Liver (tissue), 9 donors: ENCODE data around the gene SEZ6. TPM values are rescaled to one million over a fixed set of nuclear protein-coding genes. Genes with fewer than 3 reads are reported as not detected.

Experiments used
- DNase-seq: peaks from one replicate; pipeline ENCODE4 v3.0.0-alpha.2; 2017; ENCODE audit warnings: low spot score
- H3K27ac ChIP-seq, 2 donors: one replicate each; pipeline ENCODE4 v1.7.0; 2013; ENCODE audit warnings: inconsistent platforms in 2 of 2, low read length in 2 of 2, control low read depth in 1 of 2, low read depth in 1 of 2, mild to moderate bottlenecking in 1 of 2
- H3K27me3 ChIP-seq, 4 donors: one replicate each; pipeline versions ENCODE4 v1.6.1 to v1.7.0; 2013; ENCODE audit warnings: low read length in 3 of 4, inconsistent platforms in 1 of 4, mild to moderate bottlenecking in 1 of 4, moderate library complexity in 1 of 4; ENCODE audit not compliant: control insufficient read depth in 4 of 4, insufficient read depth in 4 of 4
- H3K36me3 ChIP-seq, 4 donors: one replicate each; pipeline versions ENCODE4 v1.6.1 to v1.7.0; 2013; ENCODE audit warnings: low read length in 3 of 4, mild to moderate bottlenecking in 3 of 4, low read depth in 1 of 4, moderate library complexity in 1 of 4; ENCODE audit not compliant: control insufficient read depth in 4 of 4, insufficient read depth in 3 of 4
- H3K4me1 ChIP-seq, 4 donors: one replicate each; pipeline versions ENCODE4 v1.6.1 to v1.7.0; 2013; ENCODE audit warnings: low read length in 3 of 4, mild to moderate bottlenecking in 3 of 4, moderate library complexity in 1 of 4; ENCODE audit not compliant: control insufficient read depth in 4 of 4, insufficient read depth in 4 of 4
- H3K4me3 ChIP-seq, 3 donors: one replicate each; pipeline versions ENCODE4 v1.6.1 to v1.7.0; 2013; ENCODE audit warnings: low read length in 3 of 3, control low read depth in 1 of 3, low read depth in 1 of 3, mild to moderate bottlenecking in 1 of 3
- H3K9ac ChIP-seq, 2 donors: one replicate each; pipeline ENCODE4 v1.7.0; 2013; ENCODE audit warnings: low read length in 2 of 2, mild to moderate bottlenecking in 2 of 2, moderate library complexity in 2 of 2, control low read depth in 1 of 2, low read depth in 1 of 2
- H3K9me3 ChIP-seq, 4 donors: one replicate each; pipeline versions ENCODE4 v1.6.1 to v1.7.0; 2013; ENCODE audit warnings: low read length in 3 of 4; ENCODE audit not compliant: control insufficient read depth in 4 of 4
- EGR1 ChIP-seq, 2 donors: IDR thresholded peaks; 2 replicates each; pipeline ENCODE4 v1.6.1; 2016 to 2018; ENCODE audit warnings: antibody characterized with exemption in 2 of 2, low read depth in 2 of 2
- FOXA1 ChIP-seq: IDR thresholded peaks from 2 replicates; pipeline ENCODE4 v1.6.1; 2016; ENCODE audit warnings: antibody characterized with exemption
- FOXA2 ChIP-seq: IDR thresholded peaks from 2 replicates; pipeline ENCODE4 v1.6.1; 2016; ENCODE audit warnings: antibody characterized with exemption
- GABPA ChIP-seq, 2 donors: IDR thresholded peaks in 1 of 2; conservative IDR thresholded peaks in 1 of 2; 2 replicates each; pipeline ENCODE4 v1.6.1; 2016; ENCODE audit warnings: antibody characterized with exemption in 2 of 2, mild to moderate bottlenecking in 1 of 2, moderate library complexity in 1 of 2
- HNF4A ChIP-seq, 2 donors: conservative IDR thresholded peaks; 2 replicates each; pipeline ENCODE4 v1.6.1; 2016; ENCODE audit warnings: antibody characterized with exemption in 2 of 2, mild to moderate bottlenecking in 2 of 2
- HNF4G ChIP-seq: IDR thresholded peaks from 2 replicates; pipeline ENCODE4 v1.6.1; 2016; ENCODE audit warnings: antibody characterized with exemption
- JUND ChIP-seq, 2 donors: IDR thresholded peaks; 2 replicates each; pipeline ENCODE4 v1.6.1; 2016; ENCODE audit warnings: antibody characterized with exemption in 2 of 2
- NR2F2 ChIP-seq: IDR thresholded peaks from 2 replicates; pipeline ENCODE4 v1.6.1; 2016; ENCODE audit warnings: antibody characterized with exemption
- RAD21 ChIP-seq, 2 donors: IDR thresholded peaks; 2 replicates each; pipeline ENCODE4 v1.6.1; 2016; ENCODE audit warnings: antibody characterized with exemption in 2 of 2, mild to moderate bottlenecking in 2 of 2
- RXRA ChIP-seq, 2 donors: IDR thresholded peaks; 2 replicates each; pipeline ENCODE4 v1.6.1; 2017 to 2018; ENCODE audit warnings: antibody characterized with exemption in 2 of 2, mild to moderate bottlenecking in 1 of 2
- SP1 ChIP-seq: IDR thresholded peaks from 2 replicates; pipeline ENCODE4 v1.6.1; 2018; ENCODE audit warnings: antibody characterized with exemption, mild to moderate bottlenecking
- TAF1 ChIP-seq: conservative IDR thresholded peaks from 2 replicates; pipeline ENCODE4 v1.6.1; 2016; ENCODE audit warnings: antibody characterized with exemption, mild to moderate bottlenecking
- YY1 ChIP-seq: IDR thresholded peaks from 2 replicates; pipeline ENCODE4 v1.6.1; 2016; ENCODE audit warnings: antibody characterized with exemption, mild to moderate bottlenecking
- WGBS: extraction: QIAGEN DNeasy Blood & Tissue Kit; methylation state at CpG from one replicate; pipeline ENCODE4 v1.1.7; 2013; 5-methylcytosine and 5-hydroxymethylcytosine counted together
- polyA plus RNA-seq, 2 donors: library from polyadenylated mRNA; stranded (reverse) in 1 of 2; unstranded in 1 of 2; fragments of 200-250 nt in 1 of 2; fragments of >200 nt in 1 of 2; fragmentation: Nextera tagmentation in 1 of 2; extraction: Ambion mirVana in 1 of 2; gene quantifications; one replicate each; pipeline versions ENCODE4 v1.2.1 to v1.2.3, GENCODE V29; 2013 to 2015
- total RNA-seq, 2 donors: library from RNA; depleted of rRNA; stranded (reverse); fragments of >200 nt; gene quantifications; one replicate each; pipeline ENCODE4 v1.2.3, GENCODE V29; 2014
- TF ChIP-seq, protein P1 (sequence below): IDR thresholded peaks from 2 replicates; pipeline ENCODE4 v1.6.1; 2016; ENCODE audit warnings: antibody characterized with exemption
- TF ChIP-seq, protein P2 (sequence below): IDR thresholded peaks from 2 replicates; pipeline ENCODE4 v1.6.1; 2016; ENCODE audit warnings: antibody characterized with exemption
- TF ChIP-seq, protein P3 (sequence below): fragments of 150-350 bp; IDR thresholded peaks from 2 replicates; pipeline ENCODE4 v1.5.1; 2017; ENCODE audit warnings: improper control_type of control experiment, low read depth, low read length; ENCODE audit not compliant: missing input control
- TF ChIP-seq, protein P4 (sequence below): IDR thresholded peaks from 2 replicates; pipeline ENCODE4 v1.6.1; 2016; ENCODE audit warnings: antibody characterized with exemption
- TF ChIP-seq, protein P5 (sequence below): IDR thresholded peaks from 2 replicates; pipeline ENCODE4 v1.6.1; 2016; ENCODE audit warnings: antibody characterized with exemption, mild to moderate bottlenecking
- donor health status: healthy.
- donor health status: healthy.
- donor health status: healthy.
- donor health status: healthy.
- donor health status: healthy.

SEZ6 gene
- total and polyA plus RNA-seq, 4 donors, result 0.39 TPM; not detected in 3

DNA sequence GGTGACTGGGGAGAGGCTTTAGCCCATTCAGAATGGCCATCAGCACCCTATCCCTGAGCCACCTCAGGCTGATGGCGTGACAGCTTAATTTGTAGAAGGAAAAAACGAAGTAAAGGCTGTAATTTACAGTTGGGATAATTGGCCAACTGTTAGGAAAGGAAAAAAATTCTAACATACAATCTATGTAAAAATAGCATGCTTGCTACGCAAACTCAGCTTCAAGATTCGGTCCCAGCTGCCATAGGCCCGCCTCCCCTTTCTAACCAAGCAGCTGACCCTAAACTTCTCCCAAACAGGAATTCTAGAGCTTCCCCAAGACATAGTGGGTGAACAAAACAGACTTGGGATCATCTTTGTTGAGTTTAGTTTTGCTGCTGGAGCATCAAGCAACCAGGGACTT lies 4.9 kb downstream of the SEZ6 start:
- H3K27me3 ChIP-seq, result peaks cover 0 to 8% (median 3%) of the 10 kb centered on the region in 4 donors
- no peak for DNase-seq
- WGBS, result 88% methylated on average over 5 of the region's 5 CpGs
- H3K36me3 ChIP-seq, result no peaks in the 10 kb centered on the region
- no peak overlapping the region for H3K27ac ChIP-seq
- peaks cover 0 to 1% (median under 1%) of the 10 kb centered on the region in 4 donors for H3K4me1 ChIP-seq
- H3K9ac ChIP-seq, result no peak overlapping the region
- no peak overlapping the region for H3K4me3 ChIP-seq
- TF ChIP-seq, protein P1, sequence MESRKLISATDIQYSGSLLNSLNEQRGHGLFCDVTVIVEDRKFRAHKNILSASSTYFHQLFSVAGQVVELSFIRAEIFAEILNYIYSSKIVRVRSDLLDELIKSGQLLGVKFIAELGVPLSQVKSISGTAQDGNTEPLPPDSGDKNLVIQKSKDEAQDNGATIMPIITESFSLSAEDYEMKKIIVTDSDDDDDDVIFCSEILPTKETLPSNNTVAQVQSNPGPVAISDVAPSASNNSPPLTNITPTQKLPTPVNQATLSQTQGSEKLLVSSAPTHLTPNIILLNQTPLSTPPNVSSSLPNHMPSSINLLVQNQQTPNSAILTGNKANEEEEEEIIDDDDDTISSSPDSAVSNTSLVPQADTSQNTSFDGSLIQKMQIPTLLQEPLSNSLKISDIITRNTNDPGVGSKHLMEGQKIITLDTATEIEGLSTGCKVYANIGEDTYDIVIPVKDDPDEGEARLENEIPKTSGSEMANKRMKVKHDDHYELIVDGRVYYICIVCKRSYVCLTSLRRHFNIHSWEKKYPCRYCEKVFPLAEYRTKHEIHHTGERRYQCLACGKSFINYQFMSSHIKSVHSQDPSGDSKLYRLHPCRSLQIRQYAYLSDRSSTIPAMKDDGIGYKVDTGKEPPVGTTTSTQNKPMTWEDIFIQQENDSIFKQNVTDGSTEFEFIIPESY, result no peak
- TF ChIP-seq, protein P2, sequence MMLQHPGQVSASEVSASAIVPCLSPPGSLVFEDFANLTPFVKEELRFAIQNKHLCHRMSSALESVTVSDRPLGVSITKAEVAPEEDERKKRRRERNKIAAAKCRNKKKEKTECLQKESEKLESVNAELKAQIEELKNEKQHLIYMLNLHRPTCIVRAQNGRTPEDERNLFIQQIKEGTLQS, result no peak
- no peak for TF ChIP-seq FOXA1
- TF ChIP-seq HNF4G, result no peak
- no peak for TF ChIP-seq FOXA2
- TF ChIP-seq, protein P3, sequence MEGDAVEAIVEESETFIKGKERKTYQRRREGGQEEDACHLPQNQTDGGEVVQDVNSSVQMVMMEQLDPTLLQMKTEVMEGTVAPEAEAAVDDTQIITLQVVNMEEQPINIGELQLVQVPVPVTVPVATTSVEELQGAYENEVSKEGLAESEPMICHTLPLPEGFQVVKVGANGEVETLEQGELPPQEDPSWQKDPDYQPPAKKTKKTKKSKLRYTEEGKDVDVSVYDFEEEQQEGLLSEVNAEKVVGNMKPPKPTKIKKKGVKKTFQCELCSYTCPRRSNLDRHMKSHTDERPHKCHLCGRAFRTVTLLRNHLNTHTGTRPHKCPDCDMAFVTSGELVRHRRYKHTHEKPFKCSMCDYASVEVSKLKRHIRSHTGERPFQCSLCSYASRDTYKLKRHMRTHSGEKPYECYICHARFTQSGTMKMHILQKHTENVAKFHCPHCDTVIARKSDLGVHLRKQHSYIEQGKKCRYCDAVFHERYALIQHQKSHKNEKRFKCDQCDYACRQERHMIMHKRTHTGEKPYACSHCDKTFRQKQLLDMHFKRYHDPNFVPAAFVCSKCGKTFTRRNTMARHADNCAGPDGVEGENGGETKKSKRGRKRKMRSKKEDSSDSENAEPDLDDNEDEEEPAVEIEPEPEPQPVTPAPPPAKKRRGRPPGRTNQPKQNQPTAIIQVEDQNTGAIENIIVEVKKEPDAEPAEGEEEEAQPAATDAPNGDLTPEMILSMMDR, result no peak
- no peak for TF ChIP-seq EGR1 (IDR thresholded peaks at IDR 0.05; ENCODE audit: low read depth in 2 of 2)
- TF ChIP-seq GABPA (IDR thresholded peaks at IDR 0.05 in 1 of 2, conservative IDR thresholded peaks at IDR 0.05 in 1 of 2), result no peak
- TF ChIP-seq, protein P4, sequence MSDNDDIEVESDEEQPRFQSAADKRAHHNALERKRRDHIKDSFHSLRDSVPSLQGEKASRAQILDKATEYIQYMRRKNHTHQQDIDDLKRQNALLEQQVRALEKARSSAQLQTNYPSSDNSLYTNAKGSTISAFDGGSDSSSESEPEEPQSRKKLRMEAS, result no peak
- TF ChIP-seq YY1, result no peak
- TF ChIP-seq RXRA (IDR thresholded peaks at IDR 0.05), result no peak
- no peak for TF ChIP-seq RAD21 (IDR thresholded peaks at IDR 0.05)
- TF ChIP-seq TAF1, result no peak
- no peak for TF ChIP-seq SP1
- no peak for TF ChIP-seq NR2F2
- TF ChIP-seq JUND (IDR thresholded peaks at IDR 0.05), result no peak
- TF ChIP-seq, protein P5, sequence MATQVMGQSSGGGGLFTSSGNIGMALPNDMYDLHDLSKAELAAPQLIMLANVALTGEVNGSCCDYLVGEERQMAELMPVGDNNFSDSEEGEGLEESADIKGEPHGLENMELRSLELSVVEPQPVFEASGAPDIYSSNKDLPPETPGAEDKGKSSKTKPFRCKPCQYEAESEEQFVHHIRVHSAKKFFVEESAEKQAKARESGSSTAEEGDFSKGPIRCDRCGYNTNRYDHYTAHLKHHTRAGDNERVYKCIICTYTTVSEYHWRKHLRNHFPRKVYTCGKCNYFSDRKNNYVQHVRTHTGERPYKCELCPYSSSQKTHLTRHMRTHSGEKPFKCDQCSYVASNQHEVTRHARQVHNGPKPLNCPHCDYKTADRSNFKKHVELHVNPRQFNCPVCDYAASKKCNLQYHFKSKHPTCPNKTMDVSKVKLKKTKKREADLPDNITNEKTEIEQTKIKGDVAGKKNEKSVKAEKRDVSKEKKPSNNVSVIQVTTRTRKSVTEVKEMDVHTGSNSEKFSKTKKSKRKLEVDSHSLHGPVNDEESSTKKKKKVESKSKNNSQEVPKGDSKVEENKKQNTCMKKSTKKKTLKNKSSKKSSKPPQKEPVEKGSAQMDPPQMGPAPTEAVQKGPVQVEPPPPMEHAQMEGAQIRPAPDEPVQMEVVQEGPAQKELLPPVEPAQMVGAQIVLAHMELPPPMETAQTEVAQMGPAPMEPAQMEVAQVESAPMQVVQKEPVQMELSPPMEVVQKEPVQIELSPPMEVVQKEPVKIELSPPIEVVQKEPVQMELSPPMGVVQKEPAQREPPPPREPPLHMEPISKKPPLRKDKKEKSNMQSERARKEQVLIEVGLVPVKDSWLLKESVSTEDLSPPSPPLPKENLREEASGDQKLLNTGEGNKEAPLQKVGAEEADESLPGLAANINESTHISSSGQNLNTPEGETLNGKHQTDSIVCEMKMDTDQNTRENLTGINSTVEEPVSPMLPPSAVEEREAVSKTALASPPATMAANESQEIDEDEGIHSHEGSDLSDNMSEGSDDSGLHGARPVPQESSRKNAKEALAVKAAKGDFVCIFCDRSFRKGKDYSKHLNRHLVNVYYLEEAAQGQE, result no peak
- no peak for TF ChIP-seq HNF4A (conservative IDR thresholded peaks at IDR 0.05)
- H3K9me3 ChIP-seq, result no peaks in the 10 kb centered on the region
